Measurements from ENCODE around the gene DHRSX. TPM values are rescaled to one million over a fixed set of nuclear protein-coding genes. Genes with fewer than 3 reads are reported as not detected.
"Not testable (repeated sequence)": the region's sequence is repeated elsewhere in the genome, so short reads cannot be mapped to it uniquely, and the experiment has no call there.

The DHRSX gene
- total RNA-seq, 1 donor from 2014 or later, result 37.1 TPM

DNA sequence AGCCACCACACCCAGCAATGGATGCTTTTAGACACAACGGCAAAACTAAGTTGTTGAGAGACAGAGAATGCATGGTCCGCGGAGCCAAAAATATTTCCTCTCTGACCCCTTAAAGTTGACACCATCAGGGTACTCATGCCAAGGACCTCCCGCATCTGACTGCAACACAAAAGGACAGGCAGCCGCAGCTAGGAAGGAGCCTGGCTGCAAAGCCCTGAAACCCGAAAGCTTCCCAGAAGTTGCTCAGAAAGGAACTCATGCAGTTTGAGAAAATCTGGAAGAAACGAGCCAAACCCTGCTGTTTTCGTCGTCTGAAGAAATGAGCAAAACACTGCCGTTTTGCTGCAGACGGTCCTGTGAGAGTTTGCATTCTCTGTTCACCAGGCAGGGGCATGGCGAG, 16.5 kb downstream of the DHRSX start:
- H3K27ac Mint-ChIP-seq (ENCODE audit: unreplicated experiment), result peak overlapping the region; percentile 79
- DNase-seq, result no peak
- H3K4me3 Mint-ChIP-seq (ENCODE audit: unreplicated experiment), result peak overlapping the region; percentile 75
- peaks cover 9% of the 10 kb centered on the region for H3K9me3 Mint-ChIP-seq (ENCODE audit: unreplicated experiment)
- peaks cover 21% of the 10 kb centered on the region for H3K4me1 Mint-ChIP-seq (ENCODE audit: low read depth, unreplicated experiment)
- peaks cover 2% of the 10 kb centered on the region for H3K27me3 Mint-ChIP-seq (ENCODE audit: unreplicated experiment)
- peaks cover 14% of the 10 kb centered on the region for H3K36me3 Mint-ChIP-seq (ENCODE audit: unreplicated experiment)
- TF ChIP-seq CTCF (IDR thresholded peaks at IDR 0.05; ENCODE audit: partially characterized antibody, unreplicated experiment), result no peak

- TF ChIP-seq CTCF (IDR thresholded peaks at IDR 0.05; ENCODE audit: partially characterized antibody, unreplicated experiment), result no peak
- peaks cover 10% of the 10 kb centered on the region for H3K36me3 Mint-ChIP-seq (ENCODE audit: unreplicated experiment)
- H3K27me3 Mint-ChIP-seq (ENCODE audit: unreplicated experiment), result no peaks in the 10 kb centered on the region
- peaks cover 21% of the 10 kb centered on the region for H3K4me1 Mint-ChIP-seq (ENCODE audit: low read depth, unreplicated experiment)
- DNase-seq, result no peak
- peaks cover 9% of the 10 kb centered on the region for H3K9me3 Mint-ChIP-seq (ENCODE audit: unreplicated experiment)
- no peak overlapping the region for H3K4me3 Mint-ChIP-seq (ENCODE audit: unreplicated experiment)
- no peak overlapping the region for H3K27ac Mint-ChIP-seq (ENCODE audit: unreplicated experiment)
Observed at GRCh38 chrX:2483398-2484060, 17.2 kb downstream of the DHRSX start.

DNA sequence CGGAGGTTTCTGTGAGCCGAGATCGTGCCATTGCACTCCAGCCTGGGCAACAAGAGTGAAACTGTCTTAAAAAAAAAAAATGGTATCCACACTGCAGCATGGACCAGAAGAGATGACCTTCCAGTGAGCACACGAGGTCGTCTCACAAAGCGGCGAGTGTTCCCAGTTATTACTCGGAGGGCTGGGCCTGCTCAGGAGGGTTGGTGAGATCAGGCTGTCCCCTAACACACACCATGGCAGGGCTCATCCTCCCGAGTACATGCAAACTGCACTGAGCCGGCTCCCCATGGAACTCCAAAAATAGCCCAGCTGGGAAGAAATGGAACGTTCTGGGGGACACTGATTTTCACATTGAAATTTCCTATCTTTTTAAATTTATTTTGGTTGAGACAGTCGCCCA, 19.2 kb downstream of the DHRSX start:
- H3K27ac Mint-ChIP-seq (ENCODE audit: unreplicated experiment); H3K9me3 Mint-ChIP-seq (ENCODE audit: unreplicated experiment); DNase-seq; H3K36me3 Mint-ChIP-seq (ENCODE audit: unreplicated experiment); H3K4me3 Mint-ChIP-seq (ENCODE audit: unreplicated experiment); H3K27me3 Mint-ChIP-seq (ENCODE audit: unreplicated experiment): not testable (repeated sequence)
- H3K4me1 Mint-ChIP-seq (ENCODE audit: low read depth, unreplicated experiment), result peaks cover 18% of the 10 kb centered on the region

DNA sequence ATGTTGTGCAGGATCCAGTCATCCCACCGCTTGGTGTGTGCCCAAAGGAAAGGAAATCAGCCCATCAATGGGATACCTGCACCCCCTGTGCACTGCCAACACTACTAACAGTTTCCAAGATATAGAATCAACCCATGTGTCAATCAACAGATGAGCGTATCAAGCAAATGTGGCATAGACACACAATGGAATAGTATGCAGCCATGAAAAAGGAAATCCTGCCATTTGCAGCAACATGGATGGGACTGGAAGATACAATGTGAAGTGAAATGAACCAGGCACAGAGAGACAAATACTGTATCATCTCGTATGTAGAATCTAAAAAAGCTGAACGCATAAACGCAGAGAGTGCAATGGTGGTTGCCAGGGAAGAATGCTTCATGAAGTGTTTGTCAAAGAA, 20.8 kb downstream of the DHRSX start:
- peaks cover 10% of the 10 kb centered on the region for H3K4me1 Mint-ChIP-seq (ENCODE audit: low read depth, unreplicated experiment)
- H3K9me3 Mint-ChIP-seq (ENCODE audit: unreplicated experiment); DNase-seq; H3K27me3 Mint-ChIP-seq (ENCODE audit: unreplicated experiment); H3K4me3 Mint-ChIP-seq (ENCODE audit: unreplicated experiment); H3K36me3 Mint-ChIP-seq (ENCODE audit: unreplicated experiment): not testable (repeated sequence)
- peak overlapping the region; percentile 22 for H3K27ac Mint-ChIP-seq (ENCODE audit: unreplicated experiment)

DNA sequence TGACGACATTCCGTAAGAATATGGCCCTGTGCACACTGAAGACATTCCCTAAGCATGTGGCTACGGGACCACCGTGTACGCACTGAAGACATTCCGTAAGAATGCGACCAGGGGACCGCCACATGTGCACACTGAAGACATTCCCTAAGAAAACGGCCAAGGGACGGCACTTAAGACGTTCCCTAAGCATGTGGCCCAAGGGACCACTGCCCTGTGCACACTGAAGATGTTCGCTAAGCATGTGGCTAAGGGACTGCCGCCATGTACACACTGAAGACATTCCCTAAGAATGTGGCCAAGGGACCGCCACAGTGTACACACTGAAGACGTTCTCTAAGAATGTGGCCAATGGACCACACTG, 21.4 kb downstream of the DHRSX start:
- DNase-seq, result no peak
- Mint-ChIP-seq H3K27me3 (ENCODE audit: unreplicated experiment) (peaks cover 2% of the 10 kb centered on the region), H3K4me1 (ENCODE audit: low read depth, unreplicated experiment) (peaks cover 6% of the 10 kb centered on the region), H3K9me3 (ENCODE audit: unreplicated experiment) (peaks cover 8% of the 10 kb centered on the region), H3K27ac (ENCODE audit: unreplicated experiment) (no peak overlapping the region), H3K36me3 (ENCODE audit: unreplicated experiment) (peaks cover 6% of the 10 kb centered on the region), H3K4me3 (ENCODE audit: unreplicated experiment) (no peak overlapping the region)
- TF ChIP-seq CTCF (IDR thresholded peaks at IDR 0.05; ENCODE audit: partially characterized antibody, unreplicated experiment), result no peak

- peaks cover 9% of the 10 kb centered on the region for H3K9me3 Mint-ChIP-seq (ENCODE audit: unreplicated experiment)
- peaks cover 3% of the 10 kb centered on the region for H3K4me1 Mint-ChIP-seq (ENCODE audit: low read depth, unreplicated experiment)
- H3K27me3 Mint-ChIP-seq (ENCODE audit: unreplicated experiment), result peaks cover 2% of the 10 kb centered on the region
- TF ChIP-seq CTCF (IDR thresholded peaks at IDR 0.05; ENCODE audit: partially characterized antibody, unreplicated experiment), result no peak
- H3K27ac Mint-ChIP-seq (ENCODE audit: unreplicated experiment), result no peak overlapping the region
- DNase-seq, result no peak
- no peak overlapping the region for H3K4me3 Mint-ChIP-seq (ENCODE audit: unreplicated experiment)
- peaks cover 6% of the 10 kb centered on the region for H3K36me3 Mint-ChIP-seq (ENCODE audit: unreplicated experiment)
Observed at GRCh38 chrX:2478546-2479419, 22.0 kb downstream of the DHRSX start.

- H3K36me3 Mint-ChIP-seq (ENCODE audit: unreplicated experiment); H3K27ac Mint-ChIP-seq (ENCODE audit: unreplicated experiment); H3K4me3 Mint-ChIP-seq (ENCODE audit: unreplicated experiment); DNase-seq; H3K27me3 Mint-ChIP-seq (ENCODE audit: unreplicated experiment); H3K4me1 Mint-ChIP-seq (ENCODE audit: low read depth, unreplicated experiment): not testable (repeated sequence)
- H3K9me3 Mint-ChIP-seq (ENCODE audit: unreplicated experiment), result peaks cover 12% of the 10 kb centered on the region
Observed at GRCh38 chrX:2477313-2477712, 23.5 kb downstream of the DHRSX start.
